Measurements from ENCODE around the gene PRDX1.
"Not testable (repeated sequence)": the region's sequence is repeated elsewhere in the genome, so short reads cannot be mapped to it uniquely, and the experiment has no call there.

Gene PRDX1

DNA sequence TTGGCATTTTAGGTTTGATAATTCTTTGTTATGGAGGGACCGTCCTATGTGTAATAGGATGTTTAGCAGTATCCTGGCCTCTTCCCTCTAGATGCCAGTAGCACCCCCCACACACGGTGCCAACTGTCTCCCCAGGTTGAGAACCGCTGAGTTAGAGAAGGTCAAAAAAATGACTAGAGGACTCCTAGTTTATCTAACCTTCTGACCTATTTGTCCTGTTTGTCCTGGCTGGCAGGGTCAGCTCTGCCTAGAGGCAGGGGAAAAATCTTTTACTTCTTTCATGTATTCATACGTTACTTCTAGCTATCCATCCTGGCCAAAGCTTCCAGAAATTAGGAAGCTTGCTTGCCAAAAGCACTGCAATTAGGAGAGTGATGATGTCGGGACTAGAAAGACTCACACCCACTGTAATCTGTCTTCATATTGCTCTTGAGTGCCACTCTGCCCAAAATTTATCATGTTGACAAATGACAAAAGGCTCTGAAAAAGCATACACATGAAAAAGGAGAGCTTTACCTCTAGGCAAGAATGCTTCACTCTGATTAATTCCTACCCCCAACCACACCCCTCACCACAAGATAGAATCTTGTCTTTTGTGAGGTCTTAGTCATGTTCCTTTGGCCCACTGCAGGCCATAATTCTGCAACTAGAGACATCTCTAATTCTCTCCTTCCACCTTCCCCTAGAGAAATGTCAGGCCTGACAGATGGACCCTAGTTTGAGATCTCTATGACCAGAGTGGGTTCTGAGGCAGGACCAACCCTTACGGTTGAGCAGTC lies 14.5 kb upstream of the PRDX1 start:
- no peak for DNase-seq (ENCODE audit: low read depth)

- no peak for DNase-seq (ENCODE audit: low read depth)
Measured at GRCh38 chr1:45531873-45532272, 10.2 kb upstream of the PRDX1 start.

DNA sequence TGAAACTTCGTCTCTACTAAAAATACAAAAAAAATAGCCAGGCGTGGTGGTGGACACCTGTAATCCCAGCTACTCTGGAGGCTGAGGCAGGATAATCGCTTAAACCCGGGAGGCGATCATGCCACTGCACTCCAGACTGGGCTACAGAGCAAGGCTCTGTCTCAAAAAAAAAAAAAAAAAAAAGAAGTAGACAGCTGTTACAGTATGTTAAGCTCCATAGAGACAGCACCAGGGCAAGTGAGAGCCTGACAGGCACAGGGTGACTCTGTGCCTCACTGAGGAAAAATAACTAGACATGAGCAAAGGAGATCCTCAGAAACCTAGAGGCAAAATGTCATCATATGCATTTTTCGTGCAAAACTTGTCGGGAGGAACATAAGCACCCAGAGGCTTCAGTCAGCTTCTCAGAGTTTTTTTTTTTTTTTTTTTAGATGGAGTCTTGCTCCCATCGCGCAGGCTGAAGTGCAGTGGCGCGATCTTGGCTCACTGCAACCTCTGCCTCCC lies 9.0 kb upstream of the PRDX1 start:
- DNase-seq (ENCODE audit: low read depth) = no peak

GRCh38 chr1:45526135-45526644 lies 4.5 kb upstream of the PRDX1 start:
- no peak for DNase-seq (ENCODE audit: low read depth)

- DNase-seq (ENCODE audit: low read depth) = not testable (repeated sequence)
Measured at GRCh38 chr1:45523975-45524374, 2.3 kb upstream of the PRDX1 start.

- DNase-seq (ENCODE audit: low read depth) = not testable (repeated sequence)
Measured at GRCh38 chr1:45523516-45523915, 1.8 kb upstream of the PRDX1 start.

- DNase-seq (ENCODE audit: low read depth) = no peak
Measured at GRCh38 chr1:45522324-45523104, 830 bp upstream of the PRDX1 start.

DNA sequence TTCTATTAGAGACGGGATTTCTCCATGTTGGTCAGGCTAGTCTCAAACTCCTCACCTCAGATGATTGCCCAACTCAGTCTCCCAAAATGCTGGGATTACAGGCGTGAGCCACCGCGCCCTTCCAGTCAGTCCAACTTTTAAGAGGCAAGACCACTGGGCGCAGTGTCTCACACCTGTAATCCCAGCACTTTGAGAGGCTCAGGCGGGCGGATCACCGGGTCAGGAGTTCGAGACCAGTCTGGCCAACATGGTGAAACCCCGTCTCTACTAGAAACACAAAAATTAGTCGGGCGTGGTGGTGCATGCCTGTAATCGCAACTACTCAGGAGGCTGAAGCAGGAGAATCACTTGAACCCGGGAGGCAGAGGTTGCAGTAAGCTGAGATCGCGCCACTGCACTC lies 1.9 kb downstream of the PRDX1 start:
- DNase-seq (ENCODE audit: low read depth) = not testable (repeated sequence)

DNA sequence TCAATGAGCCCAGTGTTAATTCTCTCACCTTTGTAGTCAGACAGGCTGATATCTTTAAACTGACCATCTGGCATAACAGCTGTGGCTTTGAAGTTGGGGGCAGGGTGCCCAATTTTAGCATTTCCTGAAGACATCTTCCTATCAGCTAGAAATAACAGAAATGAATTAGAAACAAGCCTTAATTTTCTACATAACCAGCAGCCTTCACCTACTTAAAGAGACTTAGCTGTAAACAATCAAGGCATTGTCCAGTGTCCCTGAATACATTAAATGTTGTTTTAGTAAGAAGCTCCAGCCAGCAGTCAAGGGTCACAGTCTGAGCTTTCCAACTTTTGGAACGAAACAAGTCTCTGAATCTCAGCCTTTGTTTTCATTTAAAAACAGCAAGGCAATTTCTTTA lies 2.8 kb downstream of the PRDX1 start:
- no peak for DNase-seq (ENCODE audit: low read depth)

DNA sequence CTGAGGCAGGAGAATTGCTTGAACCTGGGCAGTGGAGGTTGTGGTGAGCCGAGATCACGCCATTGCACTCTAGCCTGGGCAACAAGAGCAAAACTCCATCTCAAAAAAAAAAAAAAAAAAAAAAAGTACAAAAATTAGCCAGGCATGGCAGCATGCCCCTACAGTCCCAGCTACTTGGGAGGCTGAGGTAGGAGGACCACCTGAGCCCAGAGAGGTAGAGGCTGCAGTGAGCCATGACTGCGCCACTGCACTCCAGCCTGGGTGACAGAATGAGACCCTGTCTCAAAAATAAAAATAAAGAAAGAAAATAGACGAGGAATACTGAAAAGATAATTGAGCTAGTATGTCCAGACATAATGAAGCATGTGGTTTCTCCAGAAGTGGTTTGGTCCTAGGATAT lies 3.3 kb downstream of the PRDX1 start:
- DNase-seq (ENCODE audit: low read depth) = not testable (repeated sequence)

DNA sequence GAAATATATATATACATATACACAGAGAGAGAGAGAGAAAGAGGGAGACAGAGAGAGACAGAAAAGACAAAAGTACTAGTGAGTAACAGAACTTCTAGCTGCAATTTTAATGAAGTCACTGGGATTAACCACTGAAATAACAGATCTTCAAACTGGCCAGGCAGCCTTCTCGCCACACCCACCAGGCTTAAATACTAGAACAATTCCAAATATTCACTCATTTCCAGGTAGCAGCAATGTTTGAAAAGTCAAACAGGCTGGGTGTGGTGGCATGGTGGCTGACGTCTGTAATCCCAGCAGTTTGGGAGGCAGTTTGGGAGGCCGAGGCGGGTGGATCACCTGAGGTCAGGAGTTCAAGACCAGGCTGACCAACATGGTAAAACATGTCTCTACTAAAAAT lies 5.2 kb downstream of the PRDX1 start:
- no peak for DNase-seq (ENCODE audit: low read depth)

DNA sequence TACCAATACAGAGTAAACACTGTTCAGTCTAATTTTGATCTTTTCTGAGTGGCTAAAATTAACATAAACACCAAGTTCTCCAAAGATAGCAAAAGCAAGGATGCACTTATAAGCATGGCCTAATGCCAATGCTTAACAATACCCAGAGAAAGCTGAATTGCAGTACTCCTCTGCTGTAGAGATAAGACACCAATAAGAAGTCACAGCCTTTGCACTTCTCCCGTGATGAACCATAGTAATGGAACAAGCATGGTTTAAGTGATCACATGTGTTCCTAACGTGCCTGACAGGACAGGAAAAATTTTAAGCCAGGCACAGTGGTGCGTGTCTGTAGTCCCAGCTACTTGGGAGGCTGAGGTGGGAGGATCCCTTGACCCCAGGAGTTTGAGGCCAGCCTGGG lies 5.6 kb downstream of the PRDX1 start:
- DNase-seq (ENCODE audit: low read depth) = no peak

DNA sequence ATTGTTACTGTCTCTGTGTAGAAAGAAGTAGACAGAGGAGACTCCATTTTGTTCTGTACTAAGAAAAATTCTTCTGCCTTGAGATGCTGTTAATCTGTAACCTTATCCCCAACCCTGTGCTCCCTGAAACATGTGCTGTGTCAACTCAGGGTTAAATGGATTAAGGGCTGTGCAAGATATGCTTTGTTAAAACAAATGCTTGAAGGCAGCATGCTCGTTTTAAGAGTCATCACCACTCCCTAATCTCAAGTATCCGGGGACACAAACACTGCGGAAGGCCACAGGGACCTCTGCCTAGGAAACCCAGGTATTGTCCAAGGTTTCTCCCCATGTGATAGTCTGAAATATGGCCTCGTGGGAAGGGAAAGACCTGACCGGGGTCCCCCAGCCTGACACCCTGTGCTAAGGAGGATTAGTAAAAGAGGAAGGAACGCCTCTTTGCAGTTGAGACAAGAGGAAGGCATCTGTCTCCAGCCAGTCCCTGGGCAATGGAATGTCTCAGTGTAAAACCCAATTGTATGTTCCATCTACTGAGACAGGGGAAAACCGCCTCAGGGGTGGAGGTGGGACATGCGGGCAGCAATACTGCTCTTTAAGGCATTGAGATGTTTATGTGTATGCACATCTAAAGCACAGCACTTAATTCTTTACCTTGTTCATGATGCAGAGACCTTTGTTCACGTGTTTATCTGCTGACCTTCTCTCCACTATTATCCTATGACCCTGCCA lies 8.0 kb downstream of the PRDX1 start:
- DNase-seq (ENCODE audit: low read depth) = not testable (repeated sequence)

DNA sequence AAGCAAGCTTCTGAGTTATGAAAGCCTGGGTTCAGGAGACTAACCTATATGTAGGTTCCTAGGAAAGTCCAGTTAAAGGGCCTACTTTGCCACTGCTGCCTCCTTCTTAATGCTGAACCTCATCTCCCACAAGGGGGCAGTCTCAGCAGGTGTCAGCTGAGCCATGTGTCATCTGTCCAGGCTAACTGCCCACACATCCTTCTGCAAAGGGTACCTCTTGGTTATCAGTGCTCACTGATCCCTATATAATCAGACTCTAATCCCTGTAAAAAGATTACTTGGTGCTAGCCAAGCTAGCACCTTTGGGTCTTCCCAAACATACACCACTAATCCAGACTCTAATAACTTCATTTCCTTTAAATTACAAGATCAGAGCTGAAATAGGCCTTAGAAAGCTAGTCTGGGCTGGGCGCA lies 9.0 kb downstream of the PRDX1 start:
- DNase-seq (ENCODE audit: low read depth) = no peak

DNA sequence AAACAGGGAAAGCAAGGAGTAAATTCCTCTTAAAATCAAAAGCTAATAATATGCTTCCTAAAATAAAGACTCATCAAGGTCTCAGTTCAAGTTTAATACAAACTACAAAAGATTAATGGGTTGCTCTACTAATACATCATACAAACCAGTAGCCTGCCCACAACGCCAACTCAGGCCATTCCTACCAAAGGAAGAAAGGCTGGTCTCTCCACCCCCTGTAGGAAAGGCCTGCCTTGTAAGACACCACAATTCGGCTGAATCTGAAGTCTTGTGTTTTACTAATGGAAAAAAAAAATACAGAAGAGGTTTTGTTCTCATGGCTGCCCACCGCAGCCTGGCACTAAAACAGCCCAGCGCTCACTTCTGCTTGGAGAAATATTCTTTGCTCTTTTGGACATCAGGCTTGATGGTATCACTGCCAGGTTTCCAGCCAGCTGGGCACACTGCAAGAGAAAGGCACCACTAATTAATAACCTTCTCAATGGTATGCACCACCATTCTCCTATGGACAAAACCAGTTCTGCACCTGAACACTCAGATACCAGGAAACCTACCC lies 10.6 kb downstream of the PRDX1 start:
- DNase-seq (ENCODE audit: low read depth) = no peak

DNA sequence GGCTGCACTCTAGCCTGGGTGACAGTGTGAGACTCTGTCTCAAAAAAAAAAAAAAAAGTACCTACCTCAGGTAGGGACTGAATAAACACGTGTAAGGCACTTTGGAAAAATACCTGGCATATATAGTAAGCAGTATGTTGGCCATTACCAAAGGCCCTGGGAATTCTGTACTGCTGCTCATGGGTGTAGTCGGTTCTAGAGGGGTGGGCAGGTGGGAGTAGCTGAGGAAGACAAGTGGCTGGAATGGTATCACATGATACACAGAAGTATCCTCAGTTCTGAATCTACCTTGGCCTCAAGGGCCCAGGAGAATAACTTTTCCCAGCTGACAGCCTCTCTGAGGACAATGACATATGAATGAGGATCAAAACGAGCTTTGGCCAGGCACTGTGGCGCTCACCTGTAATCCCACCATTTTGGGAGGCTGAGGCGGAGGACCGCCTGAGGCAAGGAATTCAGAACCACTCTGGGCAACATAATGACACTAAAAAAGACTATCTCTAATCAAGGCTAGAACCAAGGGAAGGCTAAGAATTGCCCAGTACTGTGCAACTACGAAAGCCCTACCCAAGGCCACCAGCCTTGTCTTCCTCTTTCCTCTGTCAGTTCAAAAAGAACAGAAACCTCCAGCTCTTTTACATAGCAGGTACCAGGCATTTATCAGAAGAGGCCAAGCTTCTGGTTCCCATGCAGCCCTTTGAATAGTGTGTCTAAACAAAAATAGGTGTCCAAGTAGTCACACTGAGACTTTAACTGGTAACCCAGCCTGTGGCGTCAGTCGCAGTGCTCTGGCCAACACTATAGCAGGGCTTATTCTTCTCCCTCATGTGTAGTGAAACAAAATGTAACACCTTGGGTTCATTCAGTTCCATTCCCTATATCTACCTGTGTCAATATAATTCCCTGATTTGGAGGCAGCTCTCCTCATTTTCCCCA lies 11.4 kb downstream of the PRDX1 start:
- no peak for DNase-seq (ENCODE audit: low read depth)

- DNase-seq (ENCODE audit: low read depth) = no peak
Measured at GRCh38 chr1:45508295-45509151, 13.2 kb downstream of the PRDX1 start.

GRCh38 chr1:45507893-45508292 lies 13.8 kb downstream of the PRDX1 start:
- DNase-seq (ENCODE audit: low read depth) = no peak

DNA sequence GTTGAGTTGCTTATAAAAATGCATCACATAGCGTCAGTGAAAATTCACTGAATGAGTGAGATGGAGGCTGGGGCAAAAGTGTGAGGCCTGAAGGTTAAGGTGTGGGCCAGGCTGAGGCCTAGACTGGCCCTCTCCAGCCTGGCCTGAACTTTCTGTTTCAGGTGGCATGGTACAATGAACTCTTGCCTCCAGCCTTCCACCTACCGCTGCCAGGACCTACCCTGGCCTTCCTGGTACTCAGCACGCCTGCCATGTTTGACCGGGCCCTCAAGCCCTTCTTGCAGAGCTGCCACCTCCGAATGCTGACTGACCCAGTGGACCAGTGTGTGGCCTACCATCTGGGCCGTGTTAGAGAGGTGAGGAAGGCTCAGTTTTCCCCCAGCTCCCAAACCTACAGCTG lies 14.5 kb downstream of the PRDX1 start:
- DNase-seq (ENCODE audit: low read depth) = no peak
